ENCODE measurements around the gene UQCR11. TPM values are rescaled to one million over a fixed set of nuclear protein-coding genes. Genes with fewer than 3 reads are reported as not detected.
A peak's percentile ranks its signal among the peaks of the same experiment; 100 is the strongest.

UQCR11 gene
- total RNA-seq, 1 donor from 2014 or later: 1,222 TPM

GRCh38 chr19:1619703-1620102 lies 14.4 kb upstream of the UQCR11 start:
- intact Hi-C loops (cut with DNase I): no loop called here
- no peak for DNase-seq
- ATAC-seq (ENCODE audit: poor library complexity): no peak

- no peak for DNase-seq
- intact Hi-C loops (cut with DNase I): no loop called here
- ATAC-seq (ENCODE audit: poor library complexity): no peak
Measured at GRCh38 chr19:1619094-1619439, 13.8 kb upstream of the UQCR11 start.

- DNase-seq (no peak), ATAC-seq (ENCODE audit: poor library complexity) (peak; percentile 78)
- intact Hi-C loops (cut with DNase I): no loop called here
Measured at GRCh38 chr19:1618157-1619093, 13.2 kb upstream of the UQCR11 start.

GRCh38 chr19:1616875-1617274 lies 11.6 kb upstream of the UQCR11 start:
- DNase-seq: no peak
- ATAC-seq (ENCODE audit: poor library complexity): no peak
- intact Hi-C loops (cut with DNase I): no loop called here

GRCh38 chr19:1616396-1616795 lies 11.1 kb upstream of the UQCR11 start:
- peak; percentile 40 for ATAC-seq (ENCODE audit: poor library complexity)
- intact Hi-C loops (cut with DNase I): no loop called here
- DNase-seq: no peak

- ATAC-seq (ENCODE audit: poor library complexity) (no peak), DNase-seq (no peak)
- intact Hi-C loops (cut with DNase I): no loop called here
Measured at GRCh38 chr19:1615156-1615765, 10.0 kb upstream of the UQCR11 start.

- DNase-seq (no peak), ATAC-seq (ENCODE audit: poor library complexity) (no peak)
- intact Hi-C loops (cut with DNase I): no loop called here
Measured at GRCh38 chr19:1613808-1614570, 8.7 kb upstream of the UQCR11 start.

GRCh38 chr19:1613146-1613545 lies 7.9 kb upstream of the UQCR11 start:
- intact Hi-C loops (cut with DNase I): no loop called here
- DNase-seq (no peak), ATAC-seq (ENCODE audit: poor library complexity) (no peak)

- DNase-seq (no peak), ATAC-seq (ENCODE audit: poor library complexity) (no peak)
- intact Hi-C loops (cut with DNase I): no loop called here
Measured at GRCh38 chr19:1612114-1613086, 7.1 kb upstream of the UQCR11 start.

- DNase-seq (no peak), ATAC-seq (ENCODE audit: poor library complexity) (no peak)
- intact Hi-C loops (cut with DNase I): no loop called here
Measured at GRCh38 chr19:1611353-1611752, 6.1 kb upstream of the UQCR11 start.

- ATAC-seq (ENCODE audit: poor library complexity): no peak
- intact Hi-C loops (cut with DNase I): no loop called here
- DNase-seq: no peak
Measured at GRCh38 chr19:1610579-1610978, 5.3 kb upstream of the UQCR11 start.

GRCh38 chr19:1609680-1610474 lies 4.6 kb upstream of the UQCR11 start:
- intact Hi-C loops (cut with DNase I): no loop called here
- DNase-seq (no peak), ATAC-seq (ENCODE audit: poor library complexity) (no peak)

GRCh38 chr19:1609103-1609396 lies 3.8 kb upstream of the UQCR11 start:
- intact Hi-C loops (cut with DNase I): no loop called here
- DNase-seq: no peak
- ATAC-seq (ENCODE audit: poor library complexity): no peak

GRCh38 chr19:1608359-1609102 lies 3.3 kb upstream of the UQCR11 start:
- intact Hi-C loops (cut with DNase I): no loop called here
- no peak for ATAC-seq (ENCODE audit: poor library complexity)
- no peak for DNase-seq

GRCh38 chr19:1606138-1606651 lies 933 bp upstream of the UQCR11 start:
- intact Hi-C loops (cut with DNase I): no loop called here
- ATAC-seq (ENCODE audit: poor library complexity): peak; percentile 1
- DNase-seq: no peak

- ATAC-seq (ENCODE audit: poor library complexity): no peak
- intact Hi-C loops (cut with DNase I): no loop called here
- no peak for DNase-seq
Measured at GRCh38 chr19:1602091-1602707, 3.1 kb downstream of the UQCR11 start.

GRCh38 chr19:1601613-1602064 lies 3.6 kb downstream of the UQCR11 start:
- DNase-seq: no peak
- intact Hi-C loops (cut with DNase I): no loop called here
- ATAC-seq (ENCODE audit: poor library complexity): no peak
